Astrocyte of the cerebellum (primary cell): ENCODE results near the gene KIDINS220.
A peak's percentile ranks its signal among the peaks of the same experiment; 100 is the strongest.

Experiments used
- DNase-seq: peaks from one replicate; pipeline ENCODE4 v3.0.0-alpha.2; 2011; ENCODE audit warnings: low read depth
- H3K4me3 ChIP-seq: 2 replicates; pipeline ENCODE4 v1.5.1; 2011; ENCODE audit warnings: mild to moderate bottlenecking, low read depth, low read length, moderate library complexity
- CTCF ChIP-seq: IDR thresholded peaks from 2 replicates; pipeline ENCODE4 v1.5.1; 2012; ENCODE audit warnings: low read length, low read depth, moderate library complexity, mild to moderate bottlenecking; ENCODE audit errors: missing control alignments
- in situ Hi-C: cut with HindIII; loops from 2 replicates; pipeline ENCODE4 v1.10.0; 2017; ENCODE audit warnings: low sequenced_read_pairs

Gene KIDINS220

GRCh38 chr2:8856176-8856575, 18.8 kb upstream of the KIDINS220 start:
- no peak for DNase-seq
- in situ Hi-C loops: loop anchor here (25.0 kb wide), 1 partner anchor 506 kb away; no protein-coding TSS in a partner anchor
- TF ChIP-seq CTCF: no peak
- H3K4me3 ChIP-seq: no peak overlapping the region

GRCh38 chr2:8855010-8855409, 17.6 kb upstream of the KIDINS220 start:
- in situ Hi-C loops: loop anchor here (25.0 kb wide), 1 partner anchor 507 kb away; no protein-coding TSS in a partner anchor
- no peak for DNase-seq
- TF ChIP-seq CTCF: no peak
- no peak overlapping the region for H3K4me3 ChIP-seq

GRCh38 chr2:8853426-8853825, 16.0 kb upstream of the KIDINS220 start:
- in situ Hi-C loops: loop anchor here (25.0 kb wide), 1 partner anchor 509 kb away; no protein-coding TSS in a partner anchor
- no peak for DNase-seq
- no peak for TF ChIP-seq CTCF
- H3K4me3 ChIP-seq: no peak overlapping the region

- in situ Hi-C loops: loop anchor here (25.0 kb wide), 1 partner anchor 510 kb away; no protein-coding TSS in a partner anchor
- H3K4me3 ChIP-seq: no peak overlapping the region
- no peak for TF ChIP-seq CTCF
- no peak for DNase-seq
These were observed 14.6 kb upstream of the KIDINS220 start for GRCh38 chr2:8851811-8852560.

GRCh38 chr2:8850845-8851487, 13.6 kb upstream of the KIDINS220 start:
- no peak for TF ChIP-seq CTCF
- DNase-seq: no peak
- in situ Hi-C loops: loop anchor here (25.0 kb wide), 1 partner anchor 511 kb away; no protein-coding TSS in a partner anchor
- no peak overlapping the region for H3K4me3 ChIP-seq

- TF ChIP-seq CTCF: no peak
- H3K4me3 ChIP-seq: no peak overlapping the region
- peak; percentile 28 for DNase-seq
- in situ Hi-C loops: no loop called here
These were observed 11.9 kb upstream of the KIDINS220 start for GRCh38 chr2:8849327-8849726.
